Measurements from ENCODE around the gene ACBD6. TPM values are rescaled to one million over a fixed set of nuclear protein-coding genes. Genes with fewer than 3 reads are reported as not detected.
"Not testable (repeated sequence)": the region's sequence is repeated elsewhere in the genome, so short reads cannot be mapped to it uniquely, and the experiment has no call there.

The ACBD6 gene, protein sequence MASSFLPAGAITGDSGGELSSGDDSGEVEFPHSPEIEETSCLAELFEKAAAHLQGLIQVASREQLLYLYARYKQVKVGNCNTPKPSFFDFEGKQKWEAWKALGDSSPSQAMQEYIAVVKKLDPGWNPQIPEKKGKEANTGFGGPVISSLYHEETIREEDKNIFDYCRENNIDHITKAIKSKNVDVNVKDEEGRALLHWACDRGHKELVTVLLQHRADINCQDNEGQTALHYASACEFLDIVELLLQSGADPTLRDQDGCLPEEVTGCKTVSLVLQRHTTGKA
- 10 to 100 TPM; 17.1 to 25.1 TPM for total RNA-seq
- long read RNA-seq, transcript ACBD6-201 (8 exons, 1,670 nt): major isoform, 23 of 28 reads
- long read RNA-seq, partial matches to known transcripts: 0 of 28 reads
- long read RNA-seq, other reads (novel, unspliced or antisense): 5 of 28 reads

DNA sequence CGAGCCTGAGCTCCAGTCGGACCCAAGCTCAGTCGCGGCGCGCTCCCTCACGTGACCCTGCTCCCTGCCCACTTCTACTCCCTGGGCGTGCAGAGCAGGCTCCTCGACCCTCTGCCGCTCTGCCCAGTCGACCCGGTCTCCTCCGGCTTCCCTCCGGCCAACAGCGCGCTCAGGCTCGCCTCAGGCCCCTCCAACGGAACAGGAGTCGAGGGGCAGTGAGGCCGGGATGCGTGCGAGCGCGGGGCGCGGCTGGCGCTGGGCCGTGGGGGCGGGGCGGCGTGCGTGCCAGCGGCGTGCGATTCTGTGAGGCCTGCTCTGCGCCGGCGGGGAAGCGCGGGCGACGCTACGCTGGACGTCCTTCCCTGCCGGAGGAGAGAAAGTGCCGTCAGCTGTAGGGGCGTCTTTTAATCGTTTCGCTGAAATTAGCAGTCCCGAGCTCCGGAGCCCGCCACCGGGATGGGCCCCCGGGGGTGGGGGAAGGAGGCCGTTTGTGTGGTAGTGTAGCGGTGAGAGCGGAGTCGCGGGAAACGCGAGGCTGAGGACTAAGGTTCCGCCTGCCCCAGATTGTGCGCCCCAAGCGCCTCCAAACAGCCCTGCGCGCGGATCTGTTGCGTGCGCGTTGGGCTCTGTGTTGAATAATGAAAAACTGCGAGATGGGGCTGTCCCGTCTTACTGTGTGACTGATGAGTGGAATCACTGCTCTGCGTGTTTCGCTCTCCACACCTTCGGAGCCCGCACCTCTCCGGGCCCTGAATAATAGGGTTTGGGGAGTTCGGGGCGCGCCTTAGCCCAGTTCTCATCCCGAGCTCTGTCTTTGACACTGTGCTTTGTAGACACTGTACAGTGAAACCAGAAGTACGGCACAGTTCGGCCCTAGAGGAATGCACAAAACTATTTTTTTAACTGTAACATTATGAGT lies at the start of gene ACBD6:
Gene ACBD6, minus strand, starts transcription at position 217 of the 919 bp plus-strand sequence. CDS start 311 bp downstream, outside the sequence.
- intact Hi-C loops (cut with DNase I, micrococcal nuclease): no loop called here
- ATAC-seq: peak; percentile 87
- DNase-seq: peak; percentile 81 to 88

DNA sequence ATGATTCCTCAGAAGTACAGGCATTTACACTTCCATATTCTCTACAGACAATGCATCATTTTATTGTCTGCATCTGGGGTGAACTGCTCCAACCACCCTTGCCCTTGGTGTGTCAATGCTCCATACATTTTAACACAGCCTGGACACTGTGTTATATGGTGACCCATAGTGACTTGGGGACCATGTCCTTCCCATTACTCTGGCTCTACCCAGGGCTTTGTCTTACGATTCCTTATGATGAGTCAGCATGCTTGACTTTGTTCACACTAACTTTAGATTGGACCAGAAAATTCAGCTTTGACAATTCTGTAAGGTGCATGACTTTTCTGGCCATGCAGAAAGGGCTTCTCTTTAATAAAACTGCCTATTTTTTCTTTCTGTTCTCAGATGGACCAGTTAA lies 49.6 kb upstream of the ACBD6 start:
- ATAC-seq: no peak
- intact Hi-C loops (cut with DNase I, micrococcal nuclease): no loop called here
- DNase-seq: no peak

DNA sequence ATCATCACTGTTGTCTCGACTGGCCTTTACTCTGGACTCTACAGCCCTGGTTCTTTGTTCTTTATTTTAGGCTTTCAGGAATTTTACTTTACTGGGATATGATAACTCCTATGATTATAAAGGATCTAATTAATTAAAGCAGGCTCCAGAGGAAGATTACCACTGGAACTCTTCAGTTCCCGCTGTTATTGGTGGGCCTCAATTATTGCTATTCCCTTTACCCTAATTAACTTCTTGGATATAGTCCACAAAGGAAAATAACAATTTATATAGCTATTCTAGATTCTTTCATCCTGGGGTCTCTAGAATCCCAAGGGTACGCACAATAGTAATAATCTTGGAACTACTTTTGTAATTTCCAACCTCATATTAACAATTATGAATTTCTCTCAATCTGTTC lies 47.9 kb upstream of the ACBD6 start:
- ATAC-seq: no peak
- intact Hi-C loops (cut with DNase I, micrococcal nuclease): no loop called here
- no peak for DNase-seq

DNA sequence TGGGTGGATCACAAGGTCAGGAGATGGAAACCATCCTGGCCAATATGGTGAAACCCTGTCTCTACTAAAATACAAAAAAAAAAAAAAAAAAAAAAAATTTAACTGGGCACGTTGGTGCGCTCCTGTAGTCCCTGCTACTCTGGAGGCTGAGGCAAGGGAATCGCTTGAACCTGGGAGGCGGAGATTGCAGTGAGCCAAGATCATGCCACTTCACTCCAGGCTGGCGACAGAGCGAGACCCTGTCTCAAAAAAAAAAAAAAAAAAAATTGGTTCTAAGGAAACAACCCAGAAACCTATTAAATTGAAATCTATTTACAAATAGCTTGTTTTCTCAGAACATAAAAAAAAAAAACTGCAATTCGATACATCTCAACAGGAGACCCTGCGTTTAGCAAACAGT lies 47.4 kb upstream of the ACBD6 start:
- ATAC-seq; intact Hi-C loops (cut with DNase I, micrococcal nuclease); DNase-seq: not testable (repeated sequence)

DNA sequence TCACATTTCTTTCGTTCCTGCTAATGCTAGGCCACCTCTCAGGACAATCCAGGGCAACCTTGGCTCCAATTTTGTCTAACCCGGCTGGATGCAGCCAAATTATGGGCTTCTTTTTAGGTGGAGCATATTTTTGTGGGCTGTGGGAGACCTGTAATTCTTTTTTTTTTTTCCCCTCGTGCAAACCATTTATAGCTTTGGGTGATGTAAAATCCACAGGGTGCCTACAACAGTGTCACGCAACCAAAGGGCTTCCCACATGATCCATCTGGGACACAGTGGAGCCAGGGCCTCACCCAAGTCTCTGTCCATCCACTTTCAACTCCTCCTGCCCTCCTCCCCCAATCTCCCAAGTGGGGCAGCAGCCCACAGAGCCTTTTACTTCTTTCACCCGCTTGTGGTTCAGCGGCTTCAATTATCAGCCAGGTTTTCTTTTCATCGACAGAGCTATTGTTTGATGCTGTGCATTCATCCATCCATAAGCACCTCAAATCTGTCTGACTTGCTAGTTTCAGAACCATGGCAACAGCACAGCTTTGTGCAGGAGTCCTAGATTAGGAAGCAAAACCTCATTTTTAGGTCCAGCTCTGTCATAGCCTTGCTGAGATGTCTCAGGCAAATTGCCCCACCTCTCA lies 46.4 kb upstream of the ACBD6 start:
- no peak for ATAC-seq
- intact Hi-C loops (cut with DNase I, micrococcal nuclease): no loop called here

DNA sequence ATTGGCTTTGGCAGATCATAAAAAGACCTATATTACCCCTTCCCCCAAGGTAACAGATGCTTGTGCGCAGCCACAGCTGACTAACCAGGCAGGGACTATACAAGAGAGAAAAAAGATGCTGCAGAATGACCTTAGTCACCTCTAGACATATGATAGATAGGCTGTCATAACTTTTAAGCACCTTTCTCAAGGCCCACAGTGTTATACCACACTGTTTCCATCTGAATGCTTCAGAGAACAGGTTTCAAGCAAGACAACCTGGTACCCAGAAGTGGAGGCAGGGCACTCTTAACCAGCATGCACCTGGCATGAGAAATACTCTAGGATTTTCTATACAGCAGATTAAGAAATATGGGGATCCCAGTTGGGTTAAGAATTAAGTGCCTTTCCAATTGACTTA lies 43.6 kb upstream of the ACBD6 start:
- intact Hi-C loops (cut with DNase I, micrococcal nuclease): no loop called here
- ATAC-seq (no peak), DNase-seq (no peak)

More for the DNA sequence above, 46.4 kb upstream of the ACBD6 start:
- DNase-seq: no peak

DNA sequence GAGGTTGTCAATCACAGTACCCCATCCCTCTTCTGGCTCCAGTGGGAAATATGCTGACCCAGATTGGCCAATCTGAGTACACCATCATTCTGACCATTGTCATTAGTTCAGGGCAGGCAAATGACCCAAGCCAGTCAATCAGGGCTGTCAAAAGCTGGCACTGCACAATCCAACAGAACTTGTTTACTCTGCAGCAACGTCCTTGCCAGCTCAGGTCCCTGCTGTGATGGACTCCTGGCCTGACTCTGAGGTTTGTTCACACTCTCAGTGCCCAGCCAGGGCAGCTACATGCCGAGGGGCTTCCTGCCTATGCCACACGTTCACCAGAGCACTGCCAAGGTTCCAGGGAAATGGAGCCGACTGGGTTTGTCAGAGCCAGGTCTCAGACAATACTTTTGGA lies 41.7 kb upstream of the ACBD6 start:
- intact Hi-C loops (cut with DNase I, micrococcal nuclease): no loop called here
- ATAC-seq (no peak), DNase-seq (no peak)

DNA sequence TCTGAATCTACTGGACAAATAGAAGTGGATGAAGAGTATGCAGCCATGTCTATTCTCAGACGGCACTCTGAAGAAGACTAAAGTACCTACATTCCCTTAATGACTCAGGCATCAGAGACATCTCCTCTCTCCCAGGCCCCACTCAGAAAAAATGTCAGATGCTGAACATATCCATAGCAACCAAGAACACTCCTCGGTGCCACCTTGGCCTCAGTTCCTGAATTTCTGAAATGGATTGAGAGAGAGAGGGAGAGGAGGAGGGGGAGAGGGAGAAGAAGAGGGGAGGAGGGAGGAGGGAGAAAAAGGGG lies 40.4 kb upstream of the ACBD6 start:
- no peak for ATAC-seq
- no peak for DNase-seq
- intact Hi-C loops (cut with DNase I, micrococcal nuclease): no loop called here

DNA sequence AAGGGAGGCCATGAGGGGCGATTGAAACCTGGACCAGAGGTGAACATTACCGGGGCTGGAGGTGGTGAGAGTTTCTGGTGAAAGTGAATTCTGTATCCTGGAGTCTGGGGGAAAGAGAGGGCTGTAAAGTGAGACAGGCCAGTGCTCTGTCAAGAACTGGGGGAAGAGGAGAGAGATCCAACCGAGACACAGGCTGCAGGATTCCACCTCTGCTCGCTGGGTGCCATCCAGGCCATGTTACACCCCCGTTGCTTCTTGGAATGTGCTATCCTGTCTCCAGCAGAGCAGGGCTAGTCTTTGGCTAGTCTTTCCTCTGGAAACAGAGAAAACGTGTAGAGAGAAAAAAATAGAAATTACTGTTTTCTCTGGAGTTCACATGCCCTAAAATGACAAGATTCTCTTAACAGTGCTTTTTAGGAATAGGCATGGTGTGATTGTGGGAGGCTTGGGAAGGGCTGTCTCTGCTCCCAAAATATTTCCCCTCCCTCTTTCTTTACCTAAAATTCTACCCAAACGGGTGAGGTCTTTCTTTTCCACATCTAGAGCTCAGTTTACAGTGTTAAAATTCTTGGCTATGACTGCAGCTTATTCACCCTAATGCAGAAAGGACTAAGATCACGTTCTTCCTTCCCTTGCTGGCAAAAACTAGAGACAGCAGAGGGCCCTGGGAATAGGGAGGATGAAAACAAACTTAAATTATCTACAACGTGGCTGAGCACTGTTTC lies 39.9 kb upstream of the ACBD6 start:
- DNase-seq (no peak), ATAC-seq (no peak)
- intact Hi-C loops (cut with DNase I, micrococcal nuclease): no loop called here

DNA sequence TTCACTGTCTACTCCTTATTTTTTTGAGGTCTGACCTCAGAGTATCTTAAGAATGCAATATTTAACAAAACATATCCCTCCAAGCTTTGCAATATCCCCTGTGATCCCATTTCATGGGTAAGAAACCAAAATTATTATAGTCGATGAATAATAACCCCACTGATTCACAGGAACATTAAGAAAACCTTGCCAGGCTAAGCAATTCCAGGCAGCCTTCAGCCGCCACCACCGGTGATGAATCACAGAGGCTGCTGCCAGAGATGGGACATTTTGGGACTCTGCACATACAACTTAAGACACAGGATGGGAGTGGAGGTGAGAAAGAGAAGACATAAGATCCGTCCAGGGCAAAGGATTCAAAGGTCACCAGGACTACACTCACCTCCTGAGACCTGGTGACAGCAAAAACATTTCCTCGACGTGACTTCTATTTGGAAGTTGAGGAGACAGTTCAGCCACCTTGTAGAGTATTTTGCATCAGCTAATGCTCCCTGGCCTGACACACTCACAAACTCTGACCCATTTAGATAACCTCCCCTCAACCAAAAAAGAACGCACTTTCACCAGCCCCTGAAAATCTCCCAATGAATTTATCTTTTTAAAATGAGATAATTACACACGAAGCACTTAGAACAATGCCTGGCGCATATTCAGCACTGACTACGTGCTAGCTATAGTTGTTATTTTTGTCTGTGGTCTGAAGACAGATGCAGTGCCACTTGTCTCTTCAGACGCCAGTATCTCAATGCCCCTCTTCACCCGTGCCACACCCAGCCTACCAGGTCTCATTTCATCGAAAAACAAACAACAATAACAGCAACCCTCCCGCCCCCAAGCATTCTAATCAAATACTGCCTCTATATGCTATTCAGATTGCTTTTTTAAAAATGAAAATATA lies 38.6 kb upstream of the ACBD6 start:
- no peak for ATAC-seq
- no peak for DNase-seq
- intact Hi-C loops (cut with DNase I, micrococcal nuclease): no loop called here

DNA sequence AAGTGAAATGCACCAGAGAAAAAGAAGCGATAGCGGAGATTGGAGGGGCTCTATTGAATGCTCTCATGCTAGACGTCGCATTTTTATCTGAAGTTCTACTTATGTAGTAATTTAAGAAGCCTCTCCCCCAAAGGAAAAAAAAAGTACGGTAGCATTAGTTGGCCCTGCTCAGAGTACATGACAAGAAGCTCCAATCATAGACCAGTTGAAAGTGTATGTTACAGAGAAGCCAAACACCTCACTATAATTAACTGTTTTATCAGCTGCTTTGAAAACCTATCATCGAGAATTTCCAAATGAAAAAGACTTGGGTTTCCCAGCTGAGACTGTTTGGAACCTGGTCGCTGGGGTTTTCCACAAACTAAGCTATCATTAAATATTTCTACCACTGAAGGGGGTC lies 36.8 kb upstream of the ACBD6 start:
- DNase-seq (no peak), ATAC-seq (no peak)
- intact Hi-C loops (cut with DNase I, micrococcal nuclease): loop anchor here in 1 of 2 donors (5.0 kb wide), 1 partner anchor 323 kb away; no protein-coding TSS in a partner anchor

DNA sequence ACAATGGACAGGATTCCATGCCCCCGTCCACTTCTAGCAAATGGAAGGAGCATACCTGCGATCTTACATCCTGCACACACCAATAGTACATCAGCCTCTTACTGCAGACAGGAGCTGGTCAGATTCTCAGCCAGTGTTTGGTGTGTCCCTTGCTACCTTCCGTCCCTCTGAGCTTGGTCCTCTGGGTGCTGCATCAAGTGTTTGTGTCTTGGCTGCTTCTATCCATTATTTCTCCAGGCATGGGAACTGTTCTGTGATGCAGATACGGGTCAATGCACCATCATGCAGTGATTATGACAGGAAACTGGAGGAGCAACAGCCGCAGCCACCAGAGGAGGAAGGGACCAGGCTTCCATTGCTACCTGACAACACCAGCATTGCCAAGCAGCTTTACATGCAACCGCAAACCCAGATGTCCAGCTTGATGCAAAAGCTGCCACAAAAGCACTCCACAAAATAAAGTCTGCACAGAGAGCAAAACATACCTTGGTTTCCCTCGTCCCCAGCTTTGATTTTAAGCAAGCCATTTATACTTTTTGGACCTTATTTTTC lies 34.5 kb upstream of the ACBD6 start:
- no peak for DNase-seq
- ATAC-seq: no peak
- intact Hi-C loops (cut with DNase I, micrococcal nuclease): loop anchor here in 1 of 2 donors (5.0 kb wide), 1 partner anchor 325 kb away; no protein-coding TSS in a partner anchor

DNA sequence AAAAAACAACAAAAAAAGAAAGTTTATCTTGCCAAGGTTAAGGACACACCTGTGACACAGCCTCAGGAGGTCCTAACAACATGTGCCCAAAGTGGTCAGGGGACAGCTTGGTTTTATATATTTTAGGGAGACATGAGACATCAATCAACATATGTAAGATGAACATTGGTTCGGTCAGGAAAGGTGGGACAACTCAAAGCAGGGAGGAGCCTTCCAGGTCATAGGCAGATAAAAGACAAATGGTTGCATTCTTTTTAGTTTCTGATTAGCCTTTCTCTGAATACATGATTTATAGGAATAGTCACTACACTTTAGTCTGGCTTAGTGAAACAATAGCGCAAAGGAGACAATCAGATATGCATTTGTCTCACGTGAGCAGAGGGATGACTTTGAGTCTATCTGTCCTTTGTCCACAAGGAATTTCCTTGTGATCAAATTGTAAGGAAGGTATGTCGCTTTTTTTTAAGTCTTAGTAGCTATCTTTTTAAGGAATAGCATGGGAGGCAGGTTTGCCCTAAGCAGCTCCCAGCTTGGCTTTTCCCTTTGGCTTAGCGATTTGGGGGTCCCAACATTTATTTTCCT lies 33.1 kb upstream of the ACBD6 start:
- intact Hi-C loops (cut with DNase I, micrococcal nuclease): loop anchor here in 1 of 2 donors (5.0 kb wide), 1 partner anchor 327 kb away; no protein-coding TSS in a partner anchor

DNA sequence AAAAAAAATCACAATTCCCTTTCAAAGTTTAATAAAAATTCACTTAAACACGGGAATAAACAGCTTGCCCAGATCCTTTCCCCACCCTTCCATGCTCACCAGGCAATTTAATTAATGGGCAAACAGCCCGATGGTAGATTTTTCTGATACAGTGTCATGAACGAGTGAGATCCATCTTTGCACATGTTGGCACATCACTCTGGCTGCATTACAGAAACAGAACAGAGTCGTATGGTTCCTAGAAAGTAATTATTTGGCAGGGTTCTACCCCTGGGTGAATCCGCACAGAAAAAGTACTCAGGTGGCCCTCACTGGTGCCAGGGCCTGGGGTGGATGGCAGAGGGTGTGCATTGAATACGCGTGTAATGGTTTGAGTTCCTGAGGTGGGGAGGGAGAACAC lies 31.8 kb upstream of the ACBD6 start:
- ATAC-seq (no peak), DNase-seq (no peak)
- intact Hi-C loops (cut with DNase I, micrococcal nuclease): no loop called here

More for the DNA sequence above, 33.1 kb upstream of the ACBD6 start:
- ATAC-seq (no peak), DNase-seq (no peak)

DNA sequence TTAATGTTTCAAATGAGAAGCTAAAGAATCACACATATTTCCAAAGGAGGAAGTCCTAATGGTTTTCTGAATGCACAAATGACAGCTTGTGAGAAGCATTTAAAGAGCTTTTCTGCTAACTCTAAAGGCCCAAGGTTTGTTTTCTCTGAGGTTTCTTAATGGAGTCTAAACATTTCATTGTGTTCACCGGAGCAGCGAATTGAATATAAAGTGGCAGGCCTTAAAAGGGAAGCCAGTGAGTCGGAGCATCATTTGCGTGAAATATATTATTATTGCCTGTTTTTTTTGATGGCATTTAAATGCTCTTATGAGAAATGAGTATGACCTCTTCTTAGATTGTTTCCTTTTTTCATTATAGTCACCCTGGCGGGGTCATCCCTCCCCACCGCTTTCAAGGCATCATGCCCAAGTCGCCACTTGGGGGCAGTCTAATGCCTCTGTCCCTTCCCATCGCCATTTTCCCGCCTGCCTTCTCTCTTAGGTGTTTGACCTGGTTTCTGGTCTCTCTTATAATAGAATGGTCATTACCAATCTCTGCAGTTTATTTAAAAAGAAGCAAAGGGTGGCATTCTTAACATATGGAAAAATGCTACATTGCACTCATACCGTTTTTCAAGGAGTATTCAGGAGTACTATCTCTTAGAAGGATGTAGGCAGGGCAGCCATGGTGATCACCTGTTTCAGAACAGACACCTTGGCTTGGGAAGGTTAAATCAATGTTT lies 31.1 kb upstream of the ACBD6 start:
- intact Hi-C loops (cut with DNase I, micrococcal nuclease): no loop called here
- peak; percentile 44 to 80 for DNase-seq
- ATAC-seq: peak; percentile 83

DNA sequence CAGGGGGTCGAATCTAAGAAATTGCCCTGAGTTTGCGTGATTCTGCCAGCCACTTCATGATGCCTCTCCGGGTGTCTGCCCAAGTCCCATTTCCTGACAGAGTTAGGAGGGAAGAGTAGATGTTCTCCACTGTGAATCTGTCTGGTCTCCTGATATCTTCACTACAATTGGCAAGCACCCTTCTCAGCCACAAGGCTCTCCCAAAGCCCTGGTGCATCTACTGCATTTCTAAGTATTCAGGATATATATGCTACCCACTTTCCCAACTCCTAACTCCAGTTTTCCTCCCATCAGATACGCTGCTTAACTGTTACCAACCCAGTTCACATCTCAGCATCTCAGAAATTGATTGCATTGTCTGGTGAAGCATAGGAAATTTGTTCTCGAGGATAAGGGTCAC lies 30.5 kb upstream of the ACBD6 start:
- DNase-seq (no peak), ATAC-seq (no peak)
- intact Hi-C loops (cut with DNase I, micrococcal nuclease): no loop called here
